ENCODE measurements around the gene ERC1.

DNA sequence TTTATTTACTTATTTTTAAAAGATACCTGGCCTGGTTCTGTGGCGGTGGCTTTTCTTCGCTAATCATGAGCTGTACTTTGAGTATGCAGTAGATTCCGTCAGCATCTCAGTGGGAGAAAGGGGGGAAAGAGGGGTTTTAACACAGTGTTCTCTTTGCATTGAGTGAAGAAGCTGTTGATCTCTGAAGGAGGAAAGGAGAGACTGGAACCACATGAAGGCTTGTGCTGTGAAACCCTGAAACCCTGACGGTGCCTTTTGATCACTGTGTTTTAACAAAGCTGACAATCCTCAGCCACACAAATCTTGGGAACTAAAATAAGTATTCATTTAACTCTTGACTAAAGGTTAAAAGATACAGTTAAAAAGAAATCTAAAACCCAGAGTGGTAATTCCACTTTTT is 353.2 kb downstream of the ERC1 start:
- TF ChIP-seq CTCF (conservative IDR thresholded peaks at IDR 0.05; ENCODE audit: low read depth, low read length) (no peak), EZH2 (IDR thresholded peaks at IDR 0.05; ENCODE audit: low read length, unreplicated experiment) (no peak), EZH2phosphoT487 (IDR thresholded peaks at IDR 0.05; ENCODE audit: borderline replicate concordance, low read length) (no peak)
